Body of pancreas (tissue), 4 donors: ENCODE data around the gene KBTBD12. TPM values are rescaled to one million over a fixed set of nuclear protein-coding genes. Genes with fewer than 3 reads are reported as not detected.
"Not testable (repeated sequence)": the region's sequence is repeated elsewhere in the genome, so short reads cannot be mapped to it uniquely, and the experiment has no call there.

ENCODE experiments used
- ATAC-seq: fragments of 150-250 bp; one replicate; pipeline ENCODE4 v1.9.1; 2016
- DNase-seq, 4 donors: peaks; one replicate each; pipeline ENCODE4 v3.0.0-alpha.2; 2019
- H3K27ac ChIP-seq, 4 donors: fragments of 200-600 bp; sonication (generic); 1 replicate in 3 of 4; 2 replicates in 1 of 4; pipeline versions ENCODE4 v1.5.1 to v1.6.1; 2016 to 2019; ENCODE audit warnings: mild to moderate bottlenecking in 1 of 4, mixed read lengths in 1 of 4, moderate library complexity in 1 of 4
- H3K27me3 ChIP-seq, 2 donors: fragments of 200-600 bp; sonication (generic); one replicate each; pipeline ENCODE4 v1.6.0; 2016; ENCODE audit warnings: mild to moderate bottlenecking in 1 of 2
- H3K36me3 ChIP-seq, 2 donors: fragments of 200-600 bp; sonication (generic); replicated peaks in 1 of 2; 2 replicates each; pipeline ENCODE4 v1.5.1; 2016; ENCODE audit warnings: low read depth in 2 of 2; ENCODE audit not compliant: insufficient read depth in 1 of 2
- H3K4me1 ChIP-seq: fragments of 200-600 bp; sonication (generic); one replicate; pipeline ENCODE4 v1.6.0; 2016
- H3K4me3 ChIP-seq, 2 donors: fragments of 200-600 bp; sonication (generic); 1 replicate in 1 of 2; 2 replicates in 1 of 2; pipeline ENCODE4 v1.5.1; 2016 to 2019
- H3K9me3 ChIP-seq, 3 donors: fragments of 200-600 bp; sonication (generic); 1 replicate in 2 of 3; 2 replicates in 1 of 3; pipeline ENCODE4 v1.5.1; 2016
- POLR2A ChIP-seq, 3 donors: fragments of 450-650 bp; IDR thresholded peaks; one replicate each; pipeline ENCODE4 v1.6.1; 2016; ENCODE audit warnings: antibody characterized with exemption in 3 of 3, mild to moderate bottlenecking in 2 of 3
- WGBS, 2 donors: methylation state at CpG; one replicate each; pipeline ENCODE4 v1.1.5; 2017; 5-methylcytosine and 5-hydroxymethylcytosine counted together
- intact Hi-C: fragments of 100-400 bp; cut with DNase I; formaldehyde crosslinking; loops from one replicate; pipeline ENCODE4 v1.15.1; 2023
- total RNA-seq, 2 donors: library from RNA; depleted of rRNA; stranded (reverse); fragments of >200 nt; gene quantifications; one replicate each; pipeline ENCODE4 v1.1.0, GENCODE V29; 2016
- TF ChIP-seq, protein P1 (sequence below), 7 experiments: fragments of 450-650 bp in 4 of 7; fragments of 200-600 bp in 3 of 7; sonication (generic) in 3 of 7; IDR thresholded peaks; one replicate each; pipeline ENCODE4 v1.5.1; 2016 to 2019; ENCODE audit warnings: antibody characterized with exemption in 7 of 7

The KBTBD12 gene
- total RNA-seq, 2 donors from 2014 or later, result 2.0 to 3.4 TPM

DNA sequence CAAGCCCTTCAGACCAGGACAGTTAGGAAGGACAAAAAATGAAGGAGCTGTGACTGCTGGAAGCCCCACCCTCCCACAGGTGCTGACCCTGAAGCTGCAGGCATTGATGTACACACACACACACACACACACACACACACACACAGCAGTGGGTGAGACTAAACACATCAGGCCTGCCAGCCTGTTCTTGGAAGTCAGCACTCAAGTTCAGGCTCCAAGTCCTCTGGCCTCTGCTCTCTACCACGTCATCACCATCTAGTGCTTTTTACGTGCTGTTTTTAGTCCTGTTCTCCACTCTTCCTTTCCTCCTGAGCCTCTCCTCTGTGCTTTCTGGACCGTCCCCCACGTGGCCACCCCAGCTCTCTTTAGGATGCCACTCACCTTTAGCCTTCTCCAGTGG is 5.4 kb upstream of the KBTBD12 start:
- Histone ChIP-seq H3K9me3 (no peaks in the 10 kb centered on the region), H3K27me3 (no peaks in the 10 kb centered on the region), H3K27ac (no peak overlapping the region), H3K4me1 (no peaks in the 10 kb centered on the region), H3K4me3 (no peak overlapping the region), H3K36me3 (no peaks in the 10 kb centered on the region)
- intact Hi-C loops, result no loop called here
- TF ChIP-seq, protein P1, sequence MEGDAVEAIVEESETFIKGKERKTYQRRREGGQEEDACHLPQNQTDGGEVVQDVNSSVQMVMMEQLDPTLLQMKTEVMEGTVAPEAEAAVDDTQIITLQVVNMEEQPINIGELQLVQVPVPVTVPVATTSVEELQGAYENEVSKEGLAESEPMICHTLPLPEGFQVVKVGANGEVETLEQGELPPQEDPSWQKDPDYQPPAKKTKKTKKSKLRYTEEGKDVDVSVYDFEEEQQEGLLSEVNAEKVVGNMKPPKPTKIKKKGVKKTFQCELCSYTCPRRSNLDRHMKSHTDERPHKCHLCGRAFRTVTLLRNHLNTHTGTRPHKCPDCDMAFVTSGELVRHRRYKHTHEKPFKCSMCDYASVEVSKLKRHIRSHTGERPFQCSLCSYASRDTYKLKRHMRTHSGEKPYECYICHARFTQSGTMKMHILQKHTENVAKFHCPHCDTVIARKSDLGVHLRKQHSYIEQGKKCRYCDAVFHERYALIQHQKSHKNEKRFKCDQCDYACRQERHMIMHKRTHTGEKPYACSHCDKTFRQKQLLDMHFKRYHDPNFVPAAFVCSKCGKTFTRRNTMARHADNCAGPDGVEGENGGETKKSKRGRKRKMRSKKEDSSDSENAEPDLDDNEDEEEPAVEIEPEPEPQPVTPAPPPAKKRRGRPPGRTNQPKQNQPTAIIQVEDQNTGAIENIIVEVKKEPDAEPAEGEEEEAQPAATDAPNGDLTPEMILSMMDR (IDR thresholded peaks at IDR 0.05), result no peak
- no peak for TF ChIP-seq POLR2A (IDR thresholded peaks at IDR 0.05)
- DNase-seq (no peak), ATAC-seq (no peak)
- 79 to 81% methylated on average over 4 of the region's 4 CpGs for WGBS, 2 donors

DNA sequence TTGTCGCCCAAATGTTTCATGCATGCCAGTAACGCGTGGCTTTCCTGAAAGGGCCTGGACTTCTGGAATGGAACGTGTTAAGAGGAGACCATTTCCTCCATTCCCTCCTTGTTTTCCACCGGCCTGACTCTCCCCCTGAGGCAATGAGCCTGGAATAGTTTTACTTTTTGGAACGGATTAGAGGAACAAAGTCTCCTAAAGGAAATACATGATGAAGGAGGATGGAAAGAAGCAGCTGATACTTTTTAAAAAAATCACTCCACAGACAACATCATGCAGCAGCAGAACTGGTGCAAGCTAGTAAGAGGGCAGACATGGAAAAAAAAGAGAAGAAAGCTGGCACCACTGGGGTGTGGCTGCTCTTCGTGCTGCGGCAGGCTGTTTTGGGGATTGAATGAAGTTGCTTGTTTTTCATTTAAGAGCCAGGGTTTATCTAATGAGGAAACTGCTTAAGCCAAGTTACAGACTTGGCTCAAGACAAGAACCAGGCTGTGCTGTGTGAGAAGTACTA is 3.6 kb upstream of the KBTBD12 start:
- H3K27ac ChIP-seq, result no peak overlapping the region
- no peak overlapping the region for H3K4me3 ChIP-seq
- WGBS, 2 donors, result 36 to 47% methylated on average over 8 of the region's 8 CpGs
- peaks cover 8% of the 10 kb centered on the region for H3K4me1 ChIP-seq
- H3K9me3 ChIP-seq, result no peaks in the 10 kb centered on the region
- no peaks in the 10 kb centered on the region for H3K36me3 ChIP-seq
- ATAC-seq, result no peak
- TF ChIP-seq, protein P1 (IDR thresholded peaks at IDR 0.05), result no peak
- TF ChIP-seq POLR2A (IDR thresholded peaks at IDR 0.05), result no peak
- DNase-seq, result no peak
- no peaks in the 10 kb centered on the region for H3K27me3 ChIP-seq
- intact Hi-C loops, result no loop called here

DNA sequence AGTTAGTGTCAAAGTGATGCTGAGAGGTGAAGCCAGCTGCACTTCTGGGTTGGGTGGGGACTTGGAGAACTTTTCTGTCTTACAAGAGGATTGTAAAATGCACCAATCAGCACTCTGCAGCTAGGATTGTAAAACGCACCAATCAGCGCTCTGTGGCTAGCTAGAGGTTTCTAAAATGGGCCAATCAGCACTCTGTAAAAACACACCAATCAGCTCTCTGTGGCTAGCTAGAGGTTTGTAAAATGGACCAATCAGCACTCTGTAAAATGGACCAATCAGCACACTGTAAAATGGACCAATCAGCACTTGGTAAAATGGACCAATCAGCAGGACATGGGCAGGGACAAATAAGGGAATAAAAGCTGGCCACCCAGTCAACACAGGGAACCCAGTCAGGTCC is 1.2 kb upstream of the KBTBD12 start:
- peaks cover 16% of the 10 kb centered on the region for H3K4me1 ChIP-seq
- 83 to 89% methylated on average over 2 of the region's 2 CpGs for WGBS, 2 donors
- DNase-seq, intact Hi-C loops, ATAC-seq, H3K27ac ChIP-seq, H3K27me3 ChIP-seq, H3K36me3 ChIP-seq, H3K4me3 ChIP-seq, H3K9me3 ChIP-seq: not testable (repeated sequence)

DNA sequence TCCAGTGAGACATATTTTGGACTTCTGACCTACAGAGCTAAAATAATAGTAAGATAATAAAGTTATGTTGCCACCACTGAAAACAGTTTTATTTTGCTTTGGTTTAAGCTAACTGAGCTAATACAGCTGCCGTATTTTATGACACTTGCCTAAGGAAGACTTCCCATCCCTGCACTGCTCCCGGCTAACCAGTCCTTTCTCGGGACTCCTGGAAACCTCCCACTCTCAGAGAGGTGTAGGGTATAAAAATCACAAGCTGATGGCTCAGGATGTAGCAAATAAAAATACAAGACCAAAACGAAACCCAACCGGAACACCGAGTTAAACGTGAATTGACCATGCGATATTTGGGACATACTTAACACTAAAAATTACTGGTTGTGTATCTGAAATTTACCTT is 448 bp upstream of the KBTBD12 start:
- TF ChIP-seq, protein P1 (IDR thresholded peaks at IDR 0.05), result no peak
- no peak for TF ChIP-seq POLR2A (IDR thresholded peaks at IDR 0.05)
- no peaks in the 10 kb centered on the region for H3K27me3 ChIP-seq
- DNase-seq, result no peak
- peak overlapping the region in 3 of 4 donors; percentile 66 to 81 (median 81) for H3K27ac ChIP-seq
- 44 to 60% methylated on average over 8 of the region's 8 CpGs for WGBS, 2 donors
- no peaks in the 10 kb centered on the region for H3K36me3 ChIP-seq
- ATAC-seq, result no peak
- H3K4me3 ChIP-seq, result peak overlapping the region in 1 of 2 donors; percentile 13
- intact Hi-C loops, result no loop called here
- H3K9me3 ChIP-seq, result no peaks in the 10 kb centered on the region
- peaks cover 16% of the 10 kb centered on the region for H3K4me1 ChIP-seq

DNA sequence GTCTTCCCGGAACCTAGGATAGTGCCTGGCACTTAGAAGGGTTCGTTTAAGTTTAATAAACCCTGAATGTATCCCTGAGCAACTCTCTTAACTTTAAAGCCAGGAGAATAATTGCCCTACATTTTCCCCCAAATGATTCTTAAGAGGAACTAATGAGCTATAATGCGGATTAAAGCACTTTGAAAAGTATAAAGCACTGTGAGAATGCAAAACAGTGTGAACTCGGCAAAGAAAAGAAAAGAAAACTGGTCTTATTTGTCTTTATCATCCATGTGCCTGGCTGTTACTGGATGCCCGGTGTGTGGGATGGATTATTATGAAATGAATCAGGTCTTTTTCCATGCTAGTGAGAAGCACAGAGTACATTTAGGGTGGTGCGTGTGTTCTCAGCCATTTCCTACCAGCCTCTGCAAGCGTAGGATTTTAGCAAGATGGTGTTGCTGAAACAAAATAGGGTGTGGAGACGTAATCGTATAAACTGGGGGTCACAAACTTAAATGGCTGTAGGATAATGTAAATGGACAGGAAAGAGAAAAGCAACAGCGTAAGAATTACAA is 983 bp downstream of the KBTBD12 start:
- WGBS, 2 donors, result 54 to 58% methylated on average over 10 of the region's 10 CpGs
- H3K4me1 ChIP-seq, result peaks cover 16% of the 10 kb centered on the region
- H3K9me3 ChIP-seq, result no peaks in the 10 kb centered on the region
- no peaks in the 10 kb centered on the region for H3K27me3 ChIP-seq
- intact Hi-C loops, result no loop called here
- ATAC-seq, result no peak
- TF ChIP-seq, protein P1 (IDR thresholded peaks at IDR 0.05), result no peak
- no peak for TF ChIP-seq POLR2A (IDR thresholded peaks at IDR 0.05)
- H3K4me3 ChIP-seq, result no peak overlapping the region
- H3K36me3 ChIP-seq, result no peaks in the 10 kb centered on the region
- DNase-seq, result no peak
- H3K27ac ChIP-seq, result peak overlapping the region; percentile 25 to 81 (median 74)
